CD4-positive, CD25-positive, alpha-beta regulatory T cell (primary cell): ENCODE data around the gene SEMA3G. TPM values are rescaled to one million over a fixed set of nuclear protein-coding genes. Genes with fewer than 3 reads are reported as not detected.
A peak's percentile ranks its signal among the peaks of the same experiment; 100 is the strongest.

Experiments
- ATAC-seq, 2 donors: fragments of 150-1000 bp; cut with Tn5 transposase; one replicate each; pipeline ENCODE4 v1.10.0; 2021; ENCODE audit warnings: low read depth in 2 of 2, moderate number of reproducible peaks in 2 of 2, moderate library complexity in 1 of 2
- DNase-seq, 3 donors: peaks; one replicate each; pipeline versions ENCODE4 v3.0.0 to v3.0.0-alpha.2; 2012 to 2022; ENCODE audit warnings: mixed read lengths in 1 of 3
- H3K27ac ChIP-seq: one replicate; pipeline ENCODE4 v1.7.0; 2013; ENCODE audit warnings: mild to moderate bottlenecking, low read length; ENCODE audit not compliant: insufficient read depth, poor library complexity, severe bottlenecking
- H3K27me3 ChIP-seq: one replicate; pipeline ENCODE4 v1.7.0; 2013; ENCODE audit warnings: low read length; ENCODE audit not compliant: control insufficient read depth, insufficient read depth
- H3K36me3 ChIP-seq: one replicate; pipeline ENCODE4 v1.7.0; 2013; ENCODE audit warnings: mild to moderate bottlenecking, low read length, moderate library complexity; ENCODE audit not compliant: control insufficient read depth, insufficient read depth
- H3K4me1 ChIP-seq: 2 replicates; pipeline ENCODE4 v1.7.0; 2013; ENCODE audit warnings: mild to moderate bottlenecking, low read length; ENCODE audit not compliant: insufficient read depth, control insufficient read depth, poor library complexity, severe bottlenecking
- H3K4me3 ChIP-seq: one replicate; pipeline ENCODE4 v1.7.0; 2013; ENCODE audit warnings: low read depth, mild to moderate bottlenecking, low read length, moderate library complexity
- H3K9me3 ChIP-seq, 2 experiments: 1 replicate in 1 of 2; 2 replicates in 1 of 2; pipeline ENCODE4 v1.7.0; 2013; ENCODE audit warnings: low read length in 2 of 2, mild to moderate bottlenecking in 1 of 2, moderate library complexity in 1 of 2; ENCODE audit not compliant: control insufficient read depth in 2 of 2
- H3K27ac Mint-ChIP-seq, 3 donors: one replicate each; pipeline ENCODE4 v1.8.0; 2020 to 2022; ENCODE audit warnings: mild to moderate bottlenecking in 3 of 3, mixed read lengths in 3 of 3, moderate library complexity in 2 of 3
- H3K27me3 Mint-ChIP-seq: one replicate; pipeline ENCODE4 v1.8.0; 2022; ENCODE audit warnings: mild to moderate bottlenecking, mixed read lengths
- H3K36me3 Mint-ChIP-seq: one replicate; pipeline ENCODE4 v1.8.0; 2020; ENCODE audit warnings: mixed read lengths
- H3K4me1 Mint-ChIP-seq, 4 donors: one replicate each; pipeline ENCODE4 v1.8.0; 2020 to 2022; ENCODE audit warnings: mixed read lengths in 4 of 4, mild to moderate bottlenecking in 1 of 4
- H3K4me3 Mint-ChIP-seq, 4 donors: one replicate each; pipeline ENCODE4 v1.8.0; 2020 to 2022; ENCODE audit warnings: mild to moderate bottlenecking in 4 of 4, mixed read lengths in 4 of 4, moderate library complexity in 3 of 4
- H3K9me3 Mint-ChIP-seq, 7 donors: one replicate each; pipeline ENCODE4 v1.8.0; 2020 to 2022; ENCODE audit warnings: mixed read lengths in 7 of 7, mild to moderate bottlenecking in 3 of 7, moderate library complexity in 2 of 7
- polyA plus RNA-seq, 4 donors: library from polyadenylated mRNA; unstranded; fragments of 300-500 nt; fragmentation: Illumina TruSeq; gene quantifications; one replicate each; pipeline ENCODE4 v1.2.3, GENCODE V29; 2021
- total RNA-seq: library from RNA; stranded (reverse); gene quantifications from one replicate; pipeline ENCODE4 v1.2.3, GENCODE V29; 2022

The SEMA3G gene
- total RNA-seq (33.1 TPM), polyA plus RNA-seq (1 to 10 TPM; 3.2 to 5.4 (median 3.6) TPM)

- Histone ChIP-seq H3K4me1 (peaks cover 37% of the 10 kb centered on the region), H3K27ac (peak within 1 kb of the TSS; percentile 23), H3K27me3 (no peaks in the 10 kb centered on the region), H3K36me3 (peaks cover 5% of the 10 kb centered on the region), H3K4me3 (peak within 1 kb of the TSS; percentile 44), H3K9me3 (no peaks in the 10 kb centered on the region)
- ATAC-seq (peak; percentile 95 to 97), DNase-seq (peak; percentile 73 to 89 (median 79))
- H3K27ac Mint-ChIP-seq, result peak within 1 kb of the TSS in 2 of 3 donors; percentile 35 to 36
- H3K4me3 Mint-ChIP-seq, result peak within 1 kb of the TSS; percentile 73 to 82 (median 76)
- no peaks in the 10 kb centered on the region for H3K36me3 Mint-ChIP-seq
- H3K4me1 Mint-ChIP-seq, result peaks cover 0 to 36% (median 13%) of the 10 kb centered on the region in 4 donors
- H3K9me3 Mint-ChIP-seq, result no peaks in the 10 kb centered on the region
- peaks cover 4% of the 10 kb centered on the region for H3K27me3 Mint-ChIP-seq
Observed at GRCh38 chr3:52444860-52445793, at the start of gene SEMA3G. Gene SEMA3G, minus strand, starts transcription at chr3:52445103. Its CDS starts 76 bp downstream, at chr3:52445027.

GRCh38 chr3:52494445-52494844 is 49.5 kb upstream of the SEMA3G start:
- Histone ChIP-seq H3K27ac (no peak overlapping the region), H3K27me3 (no peaks in the 10 kb centered on the region), H3K4me3 (no peak overlapping the region), H3K36me3 (peaks cover 27% of the 10 kb centered on the region), H3K4me1 (no peaks in the 10 kb centered on the region), H3K9me3 (no peaks in the 10 kb centered on the region)
- no peak overlapping the region for H3K4me3 Mint-ChIP-seq
- no peaks in the 10 kb centered on the region for H3K9me3 Mint-ChIP-seq
- peaks cover 4% of the 10 kb centered on the region for H3K27me3 Mint-ChIP-seq
- H3K27ac Mint-ChIP-seq, result peak overlapping the region in 1 of 3 donors; percentile 22
- H3K4me1 Mint-ChIP-seq, result peaks cover 0 to 3% (median 0%) of the 10 kb centered on the region in 4 donors
- ATAC-seq, result no peak
- peaks cover 16% of the 10 kb centered on the region for H3K36me3 Mint-ChIP-seq
- no peak for DNase-seq

- peaks cover 0 to 3% (median 0%) of the 10 kb centered on the region in 4 donors for H3K4me1 Mint-ChIP-seq
- no peak for ATAC-seq
- no peaks in the 10 kb centered on the region for H3K9me3 Mint-ChIP-seq
- H3K4me1 ChIP-seq, result no peaks in the 10 kb centered on the region
- DNase-seq, result no peak
- H3K27ac ChIP-seq, result no peak overlapping the region
- peaks cover 16% of the 10 kb centered on the region for H3K36me3 Mint-ChIP-seq
- H3K36me3 ChIP-seq, result peaks cover 34% of the 10 kb centered on the region
- no peaks in the 10 kb centered on the region for H3K9me3 ChIP-seq
- H3K27me3 Mint-ChIP-seq, result peaks cover 4% of the 10 kb centered on the region
- no peaks in the 10 kb centered on the region for H3K27me3 ChIP-seq
- H3K4me3 Mint-ChIP-seq, result no peak overlapping the region
- no peak overlapping the region for H3K27ac Mint-ChIP-seq
- no peak overlapping the region for H3K4me3 ChIP-seq
Observed at GRCh38 chr3:52493232-52494017, 48.5 kb upstream of the SEMA3G start.

GRCh38 chr3:52492059-52492458 is 47.2 kb upstream of the SEMA3G start:
- no peak overlapping the region for H3K27ac Mint-ChIP-seq
- H3K36me3 ChIP-seq, result peaks cover 41% of the 10 kb centered on the region
- no peaks in the 10 kb centered on the region for H3K27me3 ChIP-seq
- peaks cover 20% of the 10 kb centered on the region for H3K36me3 Mint-ChIP-seq
- no peak for ATAC-seq
- no peaks in the 10 kb centered on the region for H3K4me1 ChIP-seq
- no peak overlapping the region for H3K4me3 Mint-ChIP-seq
- H3K27ac ChIP-seq, result no peak overlapping the region
- H3K9me3 ChIP-seq, result no peaks in the 10 kb centered on the region
- peaks cover 4% of the 10 kb centered on the region for H3K27me3 Mint-ChIP-seq
- no peak for DNase-seq
- H3K4me3 ChIP-seq, result no peak overlapping the region
- H3K9me3 Mint-ChIP-seq, result no peaks in the 10 kb centered on the region
- H3K4me1 Mint-ChIP-seq, result peaks cover 0 to 3% (median 0%) of the 10 kb centered on the region in 4 donors

- Mint-ChIP-seq H3K27me3 (peaks cover 4% of the 10 kb centered on the region), H3K4me3 (no peak overlapping the region), H3K36me3 (peaks cover 20% of the 10 kb centered on the region), H3K4me1 (peaks cover 0 to 3% (median 0%) of the 10 kb centered on the region in 4 donors), H3K9me3 (no peaks in the 10 kb centered on the region), H3K27ac (peak overlapping the region in 1 of 3 donors; percentile 77)
- no peak for DNase-seq
- Histone ChIP-seq H3K27me3 (no peaks in the 10 kb centered on the region), H3K9me3 (no peaks in the 10 kb centered on the region), H3K4me3 (no peak overlapping the region), H3K27ac (no peak overlapping the region), H3K36me3 (peaks cover 46% of the 10 kb centered on the region), H3K4me1 (no peaks in the 10 kb centered on the region)
- no peak for ATAC-seq
Observed at GRCh38 chr3:52490939-52491526, 46.1 kb upstream of the SEMA3G start.

GRCh38 chr3:52490035-52490938 is 45.4 kb upstream of the SEMA3G start:
- Histone ChIP-seq H3K27me3 (no peaks in the 10 kb centered on the region), H3K9me3 (no peaks in the 10 kb centered on the region), H3K4me3 (no peak overlapping the region), H3K27ac (no peak overlapping the region), H3K4me1 (no peaks in the 10 kb centered on the region), H3K36me3 (peaks cover 53% of the 10 kb centered on the region)
- no peak overlapping the region for H3K27ac Mint-ChIP-seq
- DNase-seq (no peak), ATAC-seq (no peak)
- peaks cover 4% of the 10 kb centered on the region for H3K27me3 Mint-ChIP-seq
- no peaks in the 10 kb centered on the region for H3K9me3 Mint-ChIP-seq
- H3K4me3 Mint-ChIP-seq, result no peak overlapping the region
- H3K4me1 Mint-ChIP-seq, result peaks cover 0 to 3% (median 0%) of the 10 kb centered on the region in 4 donors
- peaks cover 25% of the 10 kb centered on the region for H3K36me3 Mint-ChIP-seq

- no peaks in the 10 kb centered on the region for H3K27me3 ChIP-seq
- Mint-ChIP-seq H3K9me3 (no peaks in the 10 kb centered on the region), H3K27me3 (no peaks in the 10 kb centered on the region), H3K36me3 (peaks cover 26% of the 10 kb centered on the region), H3K4me1 (peaks cover 0 to 2% (median 0%) of the 10 kb centered on the region in 4 donors), H3K27ac (no peak overlapping the region), H3K4me3 (no peak overlapping the region)
- peaks cover 56% of the 10 kb centered on the region for H3K36me3 ChIP-seq
- no peaks in the 10 kb centered on the region for H3K9me3 ChIP-seq
- no peak overlapping the region for H3K27ac ChIP-seq
- DNase-seq (no peak), ATAC-seq (no peak)
- H3K4me1 ChIP-seq, result no peaks in the 10 kb centered on the region
- H3K4me3 ChIP-seq, result no peak overlapping the region
Observed at GRCh38 chr3:52489453-52489852, 44.5 kb upstream of the SEMA3G start.
